DND-41 (cell line): ENCODE measurements around the gene AURKB.
A peak's percentile ranks its signal among the peaks of the same experiment; 100 is the strongest.

Experiments
- ATAC-seq: fragments of 200-7000 bp; cut with Tn5 transposase; 3 replicates; pipeline ENCODE4 v1.9.1; 2021; ENCODE audit warnings: low read depth; ENCODE audit not compliant: insufficient read depth
- DNase-seq: peaks from one replicate; pipeline ENCODE4 v3.0.0-alpha.2; 2020
- H2AFZ ChIP-seq: 2 replicates; pipeline ENCODE4 v1.6.0; 2012; ENCODE audit warnings: low read depth, low read length
- H3K27ac ChIP-seq: 2 replicates; pipeline ENCODE4 v1.5.1; 2012; ENCODE audit warnings: low read length, inconsistent platforms
- H3K27me3 ChIP-seq: fragments of 200-600 bp; sonication (generic); 2 replicates; pipeline ENCODE4 v1.6.0; 2012; ENCODE audit warnings: low read length, mild to moderate bottlenecking, inconsistent platforms; ENCODE audit not compliant: insufficient read depth, poor library complexity
- H3K36me3 ChIP-seq: 2 replicates; pipeline ENCODE4 v1.5.1; 2012; ENCODE audit warnings: low read length, inconsistent platforms; ENCODE audit not compliant: insufficient read depth
- H3K4me1 ChIP-seq: 2 replicates; pipeline ENCODE4 v1.5.1; 2012; ENCODE audit warnings: mild to moderate bottlenecking, low read length; ENCODE audit not compliant: insufficient read depth
- H3K4me2 ChIP-seq: 2 replicates; pipeline ENCODE4 v1.6.0; 2012; ENCODE audit warnings: mild to moderate bottlenecking, moderate library complexity, low read length, inconsistent platforms; ENCODE audit not compliant: insufficient read depth
- H3K4me3 ChIP-seq, 2 experiments: fragments of 200-600 bp in 1 of 2; shearing (Covaris generic) in 1 of 2; 2 replicates each; pipeline ENCODE4 v1.5.1; 2012 to 2016; ENCODE audit warnings: inconsistent platforms in 2 of 2, low read length in 2 of 2, mild to moderate bottlenecking in 2 of 2, low read depth in 1 of 2, moderate library complexity in 1 of 2
- H3K79me2 ChIP-seq: 2 replicates; pipeline ENCODE4 v1.6.0; 2012; ENCODE audit warnings: low read length, inconsistent platforms; ENCODE audit not compliant: insufficient read depth
- H3K9ac ChIP-seq: 2 replicates; pipeline ENCODE4 v1.6.0; 2012; ENCODE audit warnings: low read depth, mild to moderate bottlenecking, inconsistent platforms, low read length, moderate library complexity
- H3K9me3 ChIP-seq: 2 replicates; pipeline ENCODE4 v1.5.1; 2012; ENCODE audit warnings: low read length, moderate library complexity, mild to moderate bottlenecking, inconsistent platforms; ENCODE audit not compliant: insufficient read depth, severe bottlenecking
- H4K20me1 ChIP-seq: 2 replicates; pipeline ENCODE4 v1.6.0; 2012; ENCODE audit warnings: low read length; ENCODE audit not compliant: insufficient read depth
- CTCF ChIP-seq: IDR thresholded peaks from 2 replicates; pipeline ENCODE4 v1.5.1; 2012; ENCODE audit warnings: borderline replicate concordance, low read length, moderate library complexity, mild to moderate bottlenecking; ENCODE audit not compliant: poor library complexity, severe bottlenecking; ENCODE audit errors: extremely low read depth
- EZH2 ChIP-seq: IDR thresholded peaks from 3 replicates; pipeline ENCODE4 v1.6.1; 2012; ENCODE audit warnings: borderline replicate concordance, low read depth, mild to moderate bottlenecking, moderate library complexity, low read length, inconsistent platforms; ENCODE audit not compliant: severe bottlenecking

AURKB gene

GRCh38 chr17:8159459-8160223, 50.7 kb downstream of the AURKB start:
- no peak for TF ChIP-seq CTCF
- TF ChIP-seq EZH2, result no peak
- peaks cover 39% of the 10 kb centered on the region for H3K36me3 ChIP-seq
- H3K27me3 ChIP-seq, result no peaks in the 10 kb centered on the region
- no peak overlapping the region for H3K4me3 ChIP-seq
- DNase-seq (no peak), ATAC-seq (no peak)
- no peak overlapping the region for H3K27ac ChIP-seq
- H2AFZ ChIP-seq, result no peak overlapping the region
- H3K4me1 ChIP-seq, result peaks cover 81% of the 10 kb centered on the region
- H3K9me3 ChIP-seq, result no peaks in the 10 kb centered on the region
- H3K4me2 ChIP-seq, result 0 out of 2 replicates have a peak overlapping the region, but pooled peaks have one; percentile 3
- H4K20me1 ChIP-seq, result peaks cover 26% of the 10 kb centered on the region
- peaks cover 41% of the 10 kb centered on the region for H3K79me2 ChIP-seq
- no peak overlapping the region for H3K9ac ChIP-seq

GRCh38 chr17:8159032-8159400, 51.4 kb downstream of the AURKB start:
- DNase-seq (no peak), ATAC-seq (no peak)
- Histone ChIP-seq H3K27me3 (no peaks in the 10 kb centered on the region), H3K4me3 (no peak overlapping the region), H3K9me3 (no peaks in the 10 kb centered on the region), H3K79me2 (peaks cover 41% of the 10 kb centered on the region), H2AFZ (no peak overlapping the region), H3K4me2 (peak overlapping the region; percentile 59), H4K20me1 (peaks cover 26% of the 10 kb centered on the region), H3K36me3 (peaks cover 39% of the 10 kb centered on the region), H3K9ac (no peak overlapping the region), H3K4me1 (peaks cover 81% of the 10 kb centered on the region), H3K27ac (no peak overlapping the region)
- TF ChIP-seq EZH2 (no peak), CTCF (no peak)

GRCh38 chr17:8158267-8159031, 51.9 kb downstream of the AURKB start:
- peak overlapping the region; percentile 34 for H3K9ac ChIP-seq
- peaks cover 26% of the 10 kb centered on the region for H4K20me1 ChIP-seq
- no peak overlapping the region for H2AFZ ChIP-seq
- peaks cover 78% of the 10 kb centered on the region for H3K4me1 ChIP-seq
- TF ChIP-seq EZH2, result no peak
- TF ChIP-seq CTCF, result peak; percentile 92
- H3K4me3 ChIP-seq, result peak overlapping the region in 1 of 2 experiments; percentile 32; a peak in 2 of 4 replicates
- peak overlapping the region; percentile 59 for H3K4me2 ChIP-seq
- H3K27me3 ChIP-seq, result no peaks in the 10 kb centered on the region
- no peaks in the 10 kb centered on the region for H3K9me3 ChIP-seq
- peak overlapping the region; percentile 71 for H3K27ac ChIP-seq
- peak; percentile 34 for ATAC-seq
- peaks cover 39% of the 10 kb centered on the region for H3K79me2 ChIP-seq
- DNase-seq, result peak; percentile 89
- peaks cover 39% of the 10 kb centered on the region for H3K36me3 ChIP-seq
